Ovary (tissue), 9 donors: Measurements from ENCODE around the gene VDR. TPM values are rescaled to one million over a fixed set of nuclear protein-coding genes. Genes with fewer than 3 reads are reported as not detected.

Experiments
- DNase-seq, 5 donors: peaks; one replicate each; pipeline ENCODE4 v3.0.0-alpha.2; 2019 to 2020
- H3K27ac ChIP-seq, 2 donors: fragments of 200-600 bp; one replicate each; pipeline versions ENCODE4 v1.5.1 to v1.8.0; 2019 to 2022
- H3K27me3 ChIP-seq: fragments of 200-600 bp; one replicate; pipeline ENCODE4 v1.8.0; 2022
- H3K36me3 ChIP-seq: fragments of 200-600 bp; sonication (generic); one replicate; pipeline ENCODE4 v1.5.1; 2019
- H3K4me1 ChIP-seq: one replicate; pipeline ENCODE4 v1.8.1; 2013; ENCODE audit warnings: mild to moderate bottlenecking, moderate library complexity; ENCODE audit not compliant: insufficient read depth
- H3K4me3 ChIP-seq: fragments of 200-600 bp; sonication (generic); one replicate; pipeline ENCODE4 v1.5.1; 2017
- H3K9me3 ChIP-seq, 2 donors: fragments of 200-600 bp in 1 of 2; sonication (generic) in 1 of 2; one replicate each; pipeline versions ENCODE4 v1.5.1 to v1.8.1; 2013 to 2019; ENCODE audit warnings: mild to moderate bottlenecking in 1 of 2, moderate library complexity in 1 of 2
- CTCF ChIP-seq, 3 donors: fragments of 450-650 bp in 2 of 3; fragments of 200-600 bp in 1 of 3; IDR thresholded peaks; one replicate each; pipeline versions ENCODE4 v1.5.1 to v1.8.0; 2016 to 2022; ENCODE audit warnings: antibody characterized with exemption in 3 of 3, mild to moderate bottlenecking in 1 of 3
- EP300 ChIP-seq: sonication (generic); formaldehyde crosslinking; IDR thresholded peaks from one replicate; pipeline ENCODE4 v1.6.1; 2017; ENCODE audit warnings: antibody characterized with exemption
- POLR2A ChIP-seq: fragments of 450-650 bp; IDR thresholded peaks from one replicate; pipeline ENCODE4 v1.6.1; 2017; ENCODE audit warnings: antibody characterized with exemption, mild to moderate bottlenecking, moderate library complexity
- WGBS, 3 donors: extraction: QIAGEN DNeasy Blood & Tissue Kit in 1 of 3; methylation state at CpG; one replicate each; pipeline versions ENCODE4 v1.1.5 to v1.1.7; 2013 to 2017; 5-methylcytosine and 5-hydroxymethylcytosine counted together
- intact Hi-C, 4 donors: fragments of 100-400 bp; cut with DNase I; formaldehyde crosslinking; loops; one replicate each; pipeline versions ENCODE4 v1.11.0 to v1.15.1; 2022 to 2023
- polyA plus RNA-seq, 2 donors: library from polyadenylated mRNA; stranded (reverse); fragments of 200-250 nt in 1 of 2; fragments of 350-450 nt in 1 of 2; fragmentation: Illumina TruSeq in 1 of 2; extraction: RNeasy Lipid Tissue Mini Kit (QIAGEN cat#74804) in 1 of 2; gene quantifications; one replicate each; pipeline ENCODE4 v1.2.3, GENCODE V29; 2013 to 2014
- total RNA-seq, 7 donors: library from RNA; depleted of rRNA in 2 of 7; stranded (reverse); fragments of >200 nt in 2 of 7; fragmentation: NEBNext Ultra II Directional in 3 of 7; extraction: Animal tissue kit (Norgen Biotek cat#: 25700) in 3 of 7; gene quantifications; one replicate each; pipeline versions ENCODE4 v1.1.0 to v1.2.4, GENCODE V29; 2016 to 2023
- donor health status: DM: no; HTN: no; CAD: no; lungs with moderate emphysema.
- donor health status: DM: no; HTN: no; CAD: no.
- donor health status: Bipolar disorder and iron deficiency.
- donor health status: DM: yes; HTN: yes; CAD: no.
- donor health status: DM: no; HTN: no; CAD: no.
- donor health status: DM: yes; HTN: yes; CAD: no.

Gene VDR
- total and polyA plus RNA-seq, 9 donors, result 0.31 to 2.7 (median 1.1) TPM

GRCh38 chr12:47883663-47884195 is 21.1 kb downstream of the VDR start:
- Histone ChIP-seq H3K27me3 (no peaks in the 10 kb centered on the region), H3K4me1 (no peaks in the 10 kb centered on the region), H3K9me3 (no peaks in the 10 kb centered on the region), H3K36me3 (no peaks in the 10 kb centered on the region), H3K4me3 (no peak overlapping the region), H3K27ac (no peak overlapping the region)
- no peak for DNase-seq
- no peak for TF ChIP-seq POLR2A
- TF ChIP-seq CTCF (IDR thresholded peaks at IDR 0.05), result no peak
- TF ChIP-seq EP300, result no peak
- intact Hi-C loops, result no loop called here
- WGBS, 3 donors, result 84 to 92% (median 91%) methylated on average over 5 of the region's 5 CpGs

- Histone ChIP-seq H3K4me3 (no peak overlapping the region), H3K4me1 (no peaks in the 10 kb centered on the region), H3K9me3 (no peaks in the 10 kb centered on the region), H3K27me3 (no peaks in the 10 kb centered on the region), H3K27ac (no peak overlapping the region), H3K36me3 (no peaks in the 10 kb centered on the region)
- 65 to 75% (median 70%) methylated on average over 16 of the region's 16 CpGs for WGBS, 3 donors
- no peak for DNase-seq
- intact Hi-C loops, result no loop called here
- TF ChIP-seq EP300 (no peak), POLR2A (no peak), CTCF (IDR thresholded peaks at IDR 0.05) (no peak)
These were observed 21.8 kb downstream of the VDR start for GRCh38 chr12:47882781-47883546.

GRCh38 chr12:47881826-47882427 is 22.9 kb downstream of the VDR start:
- 44 to 46% (median 45%) methylated on average over 8 of the region's 8 CpGs for WGBS, 3 donors
- Histone ChIP-seq H3K9me3 (no peaks in the 10 kb centered on the region), H3K27me3 (no peaks in the 10 kb centered on the region), H3K27ac (no peak overlapping the region), H3K36me3 (no peaks in the 10 kb centered on the region), H3K4me1 (no peaks in the 10 kb centered on the region), H3K4me3 (no peak overlapping the region)
- intact Hi-C loops, result no loop called here
- TF ChIP-seq CTCF (IDR thresholded peaks at IDR 0.05) (no peak), EP300 (no peak), POLR2A (no peak)
- DNase-seq, result no peak

GRCh38 chr12:47881051-47881450 is 23.7 kb downstream of the VDR start:
- Histone ChIP-seq H3K4me1 (no peaks in the 10 kb centered on the region), H3K9me3 (no peaks in the 10 kb centered on the region), H3K36me3 (no peaks in the 10 kb centered on the region), H3K27ac (no peak overlapping the region), H3K27me3 (no peaks in the 10 kb centered on the region), H3K4me3 (no peak overlapping the region)
- DNase-seq, result no peak
- WGBS, 3 donors, result 96 to 99% (median 98%) methylated on average over 2 of the region's 2 CpGs
- intact Hi-C loops, result no loop called here
- no peak for TF ChIP-seq EP300
- no peak for TF ChIP-seq POLR2A
- no peak for TF ChIP-seq CTCF (IDR thresholded peaks at IDR 0.05)
